Liver (tissue), 9 donors: ENCODE measurements around the gene GSG1. TPM values are rescaled to one million over a fixed set of nuclear protein-coding genes. Genes with fewer than 3 reads are reported as not detected.

Experiments used
- DNase-seq: peaks from one replicate; pipeline ENCODE4 v3.0.0-alpha.2; 2017; ENCODE audit warnings: low spot score
- H3K27ac ChIP-seq, 2 donors: one replicate each; pipeline ENCODE4 v1.7.0; 2013; ENCODE audit warnings: inconsistent platforms in 2 of 2, low read length in 2 of 2, control low read depth in 1 of 2, low read depth in 1 of 2, mild to moderate bottlenecking in 1 of 2
- H3K27me3 ChIP-seq, 4 donors: one replicate each; pipeline versions ENCODE4 v1.6.1 to v1.7.0; 2013; ENCODE audit warnings: low read length in 3 of 4, inconsistent platforms in 1 of 4, mild to moderate bottlenecking in 1 of 4, moderate library complexity in 1 of 4; ENCODE audit not compliant: control insufficient read depth in 4 of 4, insufficient read depth in 4 of 4
- H3K36me3 ChIP-seq, 4 donors: one replicate each; pipeline versions ENCODE4 v1.6.1 to v1.7.0; 2013; ENCODE audit warnings: low read length in 3 of 4, mild to moderate bottlenecking in 3 of 4, low read depth in 1 of 4, moderate library complexity in 1 of 4; ENCODE audit not compliant: control insufficient read depth in 4 of 4, insufficient read depth in 3 of 4
- H3K4me1 ChIP-seq, 4 donors: one replicate each; pipeline versions ENCODE4 v1.6.1 to v1.7.0; 2013; ENCODE audit warnings: low read length in 3 of 4, mild to moderate bottlenecking in 3 of 4, moderate library complexity in 1 of 4; ENCODE audit not compliant: control insufficient read depth in 4 of 4, insufficient read depth in 4 of 4
- H3K4me3 ChIP-seq, 3 donors: one replicate each; pipeline versions ENCODE4 v1.6.1 to v1.7.0; 2013; ENCODE audit warnings: low read length in 3 of 3, control low read depth in 1 of 3, low read depth in 1 of 3, mild to moderate bottlenecking in 1 of 3
- H3K9ac ChIP-seq, 2 donors: one replicate each; pipeline ENCODE4 v1.7.0; 2013; ENCODE audit warnings: low read length in 2 of 2, mild to moderate bottlenecking in 2 of 2, moderate library complexity in 2 of 2, control low read depth in 1 of 2, low read depth in 1 of 2
- H3K9me3 ChIP-seq, 4 donors: one replicate each; pipeline versions ENCODE4 v1.6.1 to v1.7.0; 2013; ENCODE audit warnings: low read length in 3 of 4; ENCODE audit not compliant: control insufficient read depth in 4 of 4
- EGR1 ChIP-seq, 2 donors: IDR thresholded peaks; 2 replicates each; pipeline ENCODE4 v1.6.1; 2016 to 2018; ENCODE audit warnings: antibody characterized with exemption in 2 of 2, low read depth in 2 of 2
- FOXA1 ChIP-seq: IDR thresholded peaks from 2 replicates; pipeline ENCODE4 v1.6.1; 2016; ENCODE audit warnings: antibody characterized with exemption
- FOXA2 ChIP-seq: IDR thresholded peaks from 2 replicates; pipeline ENCODE4 v1.6.1; 2016; ENCODE audit warnings: antibody characterized with exemption
- GABPA ChIP-seq, 2 donors: IDR thresholded peaks in 1 of 2; conservative IDR thresholded peaks in 1 of 2; 2 replicates each; pipeline ENCODE4 v1.6.1; 2016; ENCODE audit warnings: antibody characterized with exemption in 2 of 2, mild to moderate bottlenecking in 1 of 2, moderate library complexity in 1 of 2
- HNF4A ChIP-seq, 2 donors: conservative IDR thresholded peaks; 2 replicates each; pipeline ENCODE4 v1.6.1; 2016; ENCODE audit warnings: antibody characterized with exemption in 2 of 2, mild to moderate bottlenecking in 2 of 2
- HNF4G ChIP-seq: IDR thresholded peaks from 2 replicates; pipeline ENCODE4 v1.6.1; 2016; ENCODE audit warnings: antibody characterized with exemption
- JUND ChIP-seq, 2 donors: IDR thresholded peaks; 2 replicates each; pipeline ENCODE4 v1.6.1; 2016; ENCODE audit warnings: antibody characterized with exemption in 2 of 2
- NR2F2 ChIP-seq: IDR thresholded peaks from 2 replicates; pipeline ENCODE4 v1.6.1; 2016; ENCODE audit warnings: antibody characterized with exemption
- RAD21 ChIP-seq, 2 donors: IDR thresholded peaks; 2 replicates each; pipeline ENCODE4 v1.6.1; 2016; ENCODE audit warnings: antibody characterized with exemption in 2 of 2, mild to moderate bottlenecking in 2 of 2
- RXRA ChIP-seq, 2 donors: IDR thresholded peaks; 2 replicates each; pipeline ENCODE4 v1.6.1; 2017 to 2018; ENCODE audit warnings: antibody characterized with exemption in 2 of 2, mild to moderate bottlenecking in 1 of 2
- SP1 ChIP-seq: IDR thresholded peaks from 2 replicates; pipeline ENCODE4 v1.6.1; 2018; ENCODE audit warnings: antibody characterized with exemption, mild to moderate bottlenecking
- TAF1 ChIP-seq: conservative IDR thresholded peaks from 2 replicates; pipeline ENCODE4 v1.6.1; 2016; ENCODE audit warnings: antibody characterized with exemption, mild to moderate bottlenecking
- YY1 ChIP-seq: IDR thresholded peaks from 2 replicates; pipeline ENCODE4 v1.6.1; 2016; ENCODE audit warnings: antibody characterized with exemption, mild to moderate bottlenecking
- WGBS: extraction: QIAGEN DNeasy Blood & Tissue Kit; methylation state at CpG from one replicate; pipeline ENCODE4 v1.1.7; 2013; 5-methylcytosine and 5-hydroxymethylcytosine counted together
- polyA plus RNA-seq, 2 donors: library from polyadenylated mRNA; stranded (reverse) in 1 of 2; unstranded in 1 of 2; fragments of 200-250 nt in 1 of 2; fragments of >200 nt in 1 of 2; fragmentation: Nextera tagmentation in 1 of 2; extraction: Ambion mirVana in 1 of 2; gene quantifications; one replicate each; pipeline versions ENCODE4 v1.2.1 to v1.2.3, GENCODE V29; 2013 to 2015
- total RNA-seq, 2 donors: library from RNA; depleted of rRNA; stranded (reverse); fragments of >200 nt; gene quantifications; one replicate each; pipeline ENCODE4 v1.2.3, GENCODE V29; 2014
- TF ChIP-seq, protein P1 (sequence below): IDR thresholded peaks from 2 replicates; pipeline ENCODE4 v1.6.1; 2016; ENCODE audit warnings: antibody characterized with exemption
- TF ChIP-seq, protein P2 (sequence below): IDR thresholded peaks from 2 replicates; pipeline ENCODE4 v1.6.1; 2016; ENCODE audit warnings: antibody characterized with exemption
- TF ChIP-seq, protein P3 (sequence below): fragments of 150-350 bp; IDR thresholded peaks from 2 replicates; pipeline ENCODE4 v1.5.1; 2017; ENCODE audit warnings: improper control_type of control experiment, low read depth, low read length; ENCODE audit not compliant: missing input control
- TF ChIP-seq, protein P4 (sequence below): IDR thresholded peaks from 2 replicates; pipeline ENCODE4 v1.6.1; 2016; ENCODE audit warnings: antibody characterized with exemption
- TF ChIP-seq, protein P5 (sequence below): IDR thresholded peaks from 2 replicates; pipeline ENCODE4 v1.6.1; 2016; ENCODE audit warnings: antibody characterized with exemption, mild to moderate bottlenecking
- donor health status: healthy.
- donor health status: healthy.
- donor health status: healthy.
- donor health status: healthy.
- donor health status: healthy.

Gene GSG1
- total RNA-seq (not detected), polyA plus RNA-seq (not detected)

DNA sequence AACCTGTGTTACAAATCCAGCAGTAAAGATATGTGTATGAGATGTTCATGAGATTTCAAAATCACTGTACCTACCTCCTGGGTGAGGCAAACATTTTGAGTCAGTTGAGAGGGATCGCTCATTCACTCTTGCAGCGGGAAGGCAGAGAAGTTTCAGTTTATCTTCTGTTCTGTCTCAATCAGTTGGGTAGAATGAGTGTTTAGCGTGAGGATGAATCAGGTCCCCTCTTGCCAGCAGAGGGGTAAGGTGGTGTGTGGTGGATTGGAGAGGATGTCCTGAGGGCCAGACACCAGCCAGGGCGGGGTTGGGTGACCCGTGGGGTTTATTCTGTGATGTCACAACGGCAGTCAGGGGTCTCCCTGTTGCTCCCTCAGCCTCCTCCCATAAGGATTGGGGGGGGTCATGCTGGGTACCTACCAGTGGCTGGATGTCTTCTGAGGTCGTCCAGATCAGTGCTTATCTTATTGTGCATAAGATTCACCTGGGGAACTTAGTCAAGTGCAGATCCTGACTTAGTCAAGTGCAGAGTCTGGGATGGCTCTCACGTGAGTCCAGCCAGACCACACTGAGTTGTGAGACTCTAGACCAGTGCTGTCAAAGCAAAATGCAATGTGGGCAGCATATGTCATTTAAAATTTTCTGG lies at the start of gene GSG1:
GSG1 (minus strand) TSS at position 277 of the 643 bp plus-strand sequence; CDS start at position 122, 155 bp downstream.
- Histone ChIP-seq H3K9ac (no peak within 1 kb of the TSS), H3K4me1 (peaks cover 0 to 9% (median 5%) of the 10 kb centered on the region in 4 donors), H3K4me3 (no peak within 1 kb of the TSS), H3K36me3 (no peaks in the 10 kb centered on the region), H3K27me3 (no peaks in the 10 kb centered on the region), H3K9me3 (peaks cover 0 to 3% (median 1%) of the 10 kb centered on the region in 4 donors), H3K27ac (no peak within 1 kb of the TSS)
- 90% methylated on average over 8 of the region's 8 CpGs for WGBS
- no peak for TF ChIP-seq JUND (IDR thresholded peaks at IDR 0.05)
- TF ChIP-seq SP1, result no peak
- TF ChIP-seq, protein P1, sequence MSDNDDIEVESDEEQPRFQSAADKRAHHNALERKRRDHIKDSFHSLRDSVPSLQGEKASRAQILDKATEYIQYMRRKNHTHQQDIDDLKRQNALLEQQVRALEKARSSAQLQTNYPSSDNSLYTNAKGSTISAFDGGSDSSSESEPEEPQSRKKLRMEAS, result no peak
- TF ChIP-seq GABPA (IDR thresholded peaks at IDR 0.05 in 1 of 2, conservative IDR thresholded peaks at IDR 0.05 in 1 of 2), result no peak
- no peak for TF ChIP-seq HNF4G
- no peak for TF ChIP-seq FOXA2
- no peak for TF ChIP-seq TAF1
- TF ChIP-seq RAD21 (IDR thresholded peaks at IDR 0.05), result no peak
- TF ChIP-seq, protein P2, sequence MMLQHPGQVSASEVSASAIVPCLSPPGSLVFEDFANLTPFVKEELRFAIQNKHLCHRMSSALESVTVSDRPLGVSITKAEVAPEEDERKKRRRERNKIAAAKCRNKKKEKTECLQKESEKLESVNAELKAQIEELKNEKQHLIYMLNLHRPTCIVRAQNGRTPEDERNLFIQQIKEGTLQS, result no peak
- TF ChIP-seq, protein P3, sequence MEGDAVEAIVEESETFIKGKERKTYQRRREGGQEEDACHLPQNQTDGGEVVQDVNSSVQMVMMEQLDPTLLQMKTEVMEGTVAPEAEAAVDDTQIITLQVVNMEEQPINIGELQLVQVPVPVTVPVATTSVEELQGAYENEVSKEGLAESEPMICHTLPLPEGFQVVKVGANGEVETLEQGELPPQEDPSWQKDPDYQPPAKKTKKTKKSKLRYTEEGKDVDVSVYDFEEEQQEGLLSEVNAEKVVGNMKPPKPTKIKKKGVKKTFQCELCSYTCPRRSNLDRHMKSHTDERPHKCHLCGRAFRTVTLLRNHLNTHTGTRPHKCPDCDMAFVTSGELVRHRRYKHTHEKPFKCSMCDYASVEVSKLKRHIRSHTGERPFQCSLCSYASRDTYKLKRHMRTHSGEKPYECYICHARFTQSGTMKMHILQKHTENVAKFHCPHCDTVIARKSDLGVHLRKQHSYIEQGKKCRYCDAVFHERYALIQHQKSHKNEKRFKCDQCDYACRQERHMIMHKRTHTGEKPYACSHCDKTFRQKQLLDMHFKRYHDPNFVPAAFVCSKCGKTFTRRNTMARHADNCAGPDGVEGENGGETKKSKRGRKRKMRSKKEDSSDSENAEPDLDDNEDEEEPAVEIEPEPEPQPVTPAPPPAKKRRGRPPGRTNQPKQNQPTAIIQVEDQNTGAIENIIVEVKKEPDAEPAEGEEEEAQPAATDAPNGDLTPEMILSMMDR, result no peak
- DNase-seq, result no peak

DNA sequence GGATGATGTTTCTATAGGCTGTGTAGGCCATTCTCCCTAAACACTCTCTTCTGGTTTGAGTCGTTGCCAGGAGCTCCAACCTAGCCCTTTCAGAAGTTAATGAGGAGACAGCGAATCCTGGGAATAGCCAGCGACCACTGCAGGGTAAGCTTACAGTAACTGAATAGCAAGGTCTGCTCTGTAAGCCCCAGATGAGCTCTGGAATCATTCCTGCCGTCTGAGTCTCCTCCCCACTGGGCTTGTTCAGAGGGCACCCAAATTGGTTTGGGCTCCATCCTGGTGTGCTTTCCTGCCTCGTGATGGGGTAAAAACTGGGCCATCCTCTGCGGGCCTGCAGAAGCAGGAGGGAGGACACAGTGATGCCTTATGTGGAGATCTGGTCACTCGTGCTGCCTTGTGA lies 49.7 kb upstream of the GSG1 start:
- Histone ChIP-seq H3K27ac (no peak overlapping the region), H3K9me3 (no peaks in the 10 kb centered on the region), H3K36me3 (no peaks in the 10 kb centered on the region), H3K27me3 (no peaks in the 10 kb centered on the region), H3K4me3 (no peak overlapping the region), H3K4me1 (no peaks in the 10 kb centered on the region), H3K9ac (no peak overlapping the region)
- WGBS, result 79% methylated on average over 7 of the region's 7 CpGs
- no peak for DNase-seq
- no peak for TF ChIP-seq HNF4A (conservative IDR thresholded peaks at IDR 0.05)
- TF ChIP-seq, protein P4, sequence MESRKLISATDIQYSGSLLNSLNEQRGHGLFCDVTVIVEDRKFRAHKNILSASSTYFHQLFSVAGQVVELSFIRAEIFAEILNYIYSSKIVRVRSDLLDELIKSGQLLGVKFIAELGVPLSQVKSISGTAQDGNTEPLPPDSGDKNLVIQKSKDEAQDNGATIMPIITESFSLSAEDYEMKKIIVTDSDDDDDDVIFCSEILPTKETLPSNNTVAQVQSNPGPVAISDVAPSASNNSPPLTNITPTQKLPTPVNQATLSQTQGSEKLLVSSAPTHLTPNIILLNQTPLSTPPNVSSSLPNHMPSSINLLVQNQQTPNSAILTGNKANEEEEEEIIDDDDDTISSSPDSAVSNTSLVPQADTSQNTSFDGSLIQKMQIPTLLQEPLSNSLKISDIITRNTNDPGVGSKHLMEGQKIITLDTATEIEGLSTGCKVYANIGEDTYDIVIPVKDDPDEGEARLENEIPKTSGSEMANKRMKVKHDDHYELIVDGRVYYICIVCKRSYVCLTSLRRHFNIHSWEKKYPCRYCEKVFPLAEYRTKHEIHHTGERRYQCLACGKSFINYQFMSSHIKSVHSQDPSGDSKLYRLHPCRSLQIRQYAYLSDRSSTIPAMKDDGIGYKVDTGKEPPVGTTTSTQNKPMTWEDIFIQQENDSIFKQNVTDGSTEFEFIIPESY, result no peak
- TF ChIP-seq, protein P3, result no peak
- no peak for TF ChIP-seq TAF1
- TF ChIP-seq GABPA (IDR thresholded peaks at IDR 0.05 in 1 of 2, conservative IDR thresholded peaks at IDR 0.05 in 1 of 2), result no peak
- TF ChIP-seq RAD21 (IDR thresholded peaks at IDR 0.05), result no peak
- TF ChIP-seq NR2F2, result no peak
- TF ChIP-seq EGR1 (IDR thresholded peaks at IDR 0.05; ENCODE audit: low read depth in 2 of 2), result no peak
- no peak for TF ChIP-seq SP1
- no peak for TF ChIP-seq HNF4G
- TF ChIP-seq RXRA (IDR thresholded peaks at IDR 0.05), result no peak
- TF ChIP-seq FOXA1, result no peak
- no peak for TF ChIP-seq YY1
- no peak for TF ChIP-seq JUND (IDR thresholded peaks at IDR 0.05)
- no peak for TF ChIP-seq FOXA2
- TF ChIP-seq, protein P5, sequence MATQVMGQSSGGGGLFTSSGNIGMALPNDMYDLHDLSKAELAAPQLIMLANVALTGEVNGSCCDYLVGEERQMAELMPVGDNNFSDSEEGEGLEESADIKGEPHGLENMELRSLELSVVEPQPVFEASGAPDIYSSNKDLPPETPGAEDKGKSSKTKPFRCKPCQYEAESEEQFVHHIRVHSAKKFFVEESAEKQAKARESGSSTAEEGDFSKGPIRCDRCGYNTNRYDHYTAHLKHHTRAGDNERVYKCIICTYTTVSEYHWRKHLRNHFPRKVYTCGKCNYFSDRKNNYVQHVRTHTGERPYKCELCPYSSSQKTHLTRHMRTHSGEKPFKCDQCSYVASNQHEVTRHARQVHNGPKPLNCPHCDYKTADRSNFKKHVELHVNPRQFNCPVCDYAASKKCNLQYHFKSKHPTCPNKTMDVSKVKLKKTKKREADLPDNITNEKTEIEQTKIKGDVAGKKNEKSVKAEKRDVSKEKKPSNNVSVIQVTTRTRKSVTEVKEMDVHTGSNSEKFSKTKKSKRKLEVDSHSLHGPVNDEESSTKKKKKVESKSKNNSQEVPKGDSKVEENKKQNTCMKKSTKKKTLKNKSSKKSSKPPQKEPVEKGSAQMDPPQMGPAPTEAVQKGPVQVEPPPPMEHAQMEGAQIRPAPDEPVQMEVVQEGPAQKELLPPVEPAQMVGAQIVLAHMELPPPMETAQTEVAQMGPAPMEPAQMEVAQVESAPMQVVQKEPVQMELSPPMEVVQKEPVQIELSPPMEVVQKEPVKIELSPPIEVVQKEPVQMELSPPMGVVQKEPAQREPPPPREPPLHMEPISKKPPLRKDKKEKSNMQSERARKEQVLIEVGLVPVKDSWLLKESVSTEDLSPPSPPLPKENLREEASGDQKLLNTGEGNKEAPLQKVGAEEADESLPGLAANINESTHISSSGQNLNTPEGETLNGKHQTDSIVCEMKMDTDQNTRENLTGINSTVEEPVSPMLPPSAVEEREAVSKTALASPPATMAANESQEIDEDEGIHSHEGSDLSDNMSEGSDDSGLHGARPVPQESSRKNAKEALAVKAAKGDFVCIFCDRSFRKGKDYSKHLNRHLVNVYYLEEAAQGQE, result no peak
- TF ChIP-seq, protein P1, result no peak
- TF ChIP-seq, protein P2, result no peak
